GM06990 (cell line): ENCODE measurements around the gene OR10G2.

Experiments used
- DNase-seq: peaks from one replicate; pipeline ENCODE4 v3.0.0-alpha.2; 2011; ENCODE audit not compliant: insufficient read length; ENCODE audit errors: extremely low read depth
- H3K27me3 ChIP-seq: replicated peaks from 2 replicates; pipeline ENCODE4 v1.6.0; 2011; ENCODE audit warnings: low read length; ENCODE audit not compliant: control insufficient read depth, insufficient read depth
- H3K36me3 ChIP-seq: 2 replicates; pipeline ENCODE4 v1.5.1; 2011; ENCODE audit warnings: low read length; ENCODE audit not compliant: control insufficient read depth, insufficient read depth
- H3K4me3 ChIP-seq: replicated peaks from 2 replicates; pipeline ENCODE4 v1.5.1; 2011; ENCODE audit warnings: low read depth, mild to moderate bottlenecking, control low read depth, low read length
- CTCF ChIP-seq: IDR thresholded peaks from 2 replicates; pipeline ENCODE4 v1.5.1; 2011; ENCODE audit warnings: low read length, control low read depth, mild to moderate bottlenecking, inconsistent platforms; ENCODE audit not compliant: insufficient read depth, poor library complexity, severe bottlenecking

OR10G2 gene

GRCh38 chr14:21634840-21635239, at the start of gene OR10G2:
Gene OR10G2 (minus strand): TSS chr14:21634940. CDS start chr14:21634842, 98 bp downstream.
- Histone ChIP-seq H3K4me3 (no peak within 1 kb of the TSS), H3K36me3 (no peaks in the 10 kb centered on the region), H3K27me3 (0 out of 2 replicates have a peak, but pooled peaks cover 1% of the 10 kb centered on the region)
- TF ChIP-seq CTCF, result no peak
- no peak for DNase-seq

- Histone ChIP-seq H3K27me3 (no peaks in the 10 kb centered on the region), H3K4me3 (no peak overlapping the region), H3K36me3 (no peaks in the 10 kb centered on the region)
- no peak for TF ChIP-seq CTCF
- no peak for DNase-seq
Measured at GRCh38 chr14:21680072-21680471, 45.3 kb upstream of the OR10G2 start.

- H3K36me3 ChIP-seq, result no peaks in the 10 kb centered on the region
- DNase-seq, result no peak
- TF ChIP-seq CTCF, result no peak
Measured at GRCh38 chr14:21675566-21675965, 40.8 kb upstream of the OR10G2 start.

GRCh38 chr14:21673718-21674117, 39.0 kb upstream of the OR10G2 start, which contains the start of gene OR4E1:
Gene OR4E1 (minus strand): TSS chr14:21673818. CDS start chr14:21670935, 2,883 bp downstream.
- Histone ChIP-seq H3K27me3 (peaks cover 2% of the 10 kb centered on the region; the same call in 1 of the 2 replicates), H3K36me3 (no peaks in the 10 kb centered on the region), H3K4me3 (no peak within 1 kb of the TSS)
- TF ChIP-seq CTCF, result no peak
- DNase-seq, result no peak

More at GRCh38 chr14:21675566-21675965, 40.8 kb upstream of the OR10G2 start:
- Histone ChIP-seq H3K27me3 (no peaks in the 10 kb centered on the region), H3K4me3 (no peak overlapping the region)

- DNase-seq, result no peak
- no peaks in the 10 kb centered on the region for H3K36me3 ChIP-seq
- TF ChIP-seq CTCF, result no peak
- peaks cover 2% of the 10 kb centered on the region; the same call in 1 of the 2 replicates for H3K27me3 ChIP-seq
- H3K4me3 ChIP-seq, result no peak overlapping the region
Measured at GRCh38 chr14:21672116-21672515, 37.4 kb upstream of the OR10G2 start.

GRCh38 chr14:21671371-21671770, 36.6 kb upstream of the OR10G2 start:
- Histone ChIP-seq H3K4me3 (no peak overlapping the region), H3K36me3 (no peaks in the 10 kb centered on the region), H3K27me3 (peaks cover 2% of the 10 kb centered on the region; the same call in 1 of the 2 replicates)
- DNase-seq, result no peak
- TF ChIP-seq CTCF, result no peak
